GM19025 (cell line): ENCODE results near the gene NUDT15.
"Not testable (repeated sequence)": the region's sequence is repeated elsewhere in the genome, so short reads cannot be mapped to it uniquely, and the experiment has no call there.

ENCODE experiments used
- ATAC-seq: cut with Tn5 transposase; IDR thresholded peaks from one replicate; pipeline ENCODE4 v1.9.1; 2021; ENCODE audit warnings: mild to moderate bottlenecking, low read depth, moderate library complexity; ENCODE audit not compliant: unreplicated experiment

Gene NUDT15

GRCh38 chr13:48037346-48038173 is at the start of gene NUDT15:
Gene NUDT15, plus strand, starts transcription at chr13:48037726. Its CDS starts 21 bp downstream, at chr13:48037747.
- ATAC-seq = peak; percentile 93

DNA sequence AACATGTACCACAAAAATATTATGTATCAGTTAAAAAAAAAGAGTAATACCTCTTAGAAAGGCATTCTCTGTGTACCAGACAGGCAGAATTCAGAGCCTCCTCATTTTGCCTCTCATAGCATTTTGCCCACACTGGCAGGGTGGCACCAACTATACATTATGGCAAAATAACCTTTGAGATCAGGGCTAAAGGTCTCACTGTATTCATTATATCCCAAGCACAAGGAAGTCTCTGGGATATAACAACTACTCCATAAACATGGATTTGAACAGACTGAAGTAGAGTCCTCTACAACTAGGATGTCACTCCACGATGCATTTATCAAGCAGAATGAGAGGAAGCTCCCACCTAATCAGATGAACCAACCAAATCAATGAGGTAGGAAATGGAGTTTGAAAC is 47.1 kb upstream of the NUDT15 start:
- no peak for ATAC-seq

DNA sequence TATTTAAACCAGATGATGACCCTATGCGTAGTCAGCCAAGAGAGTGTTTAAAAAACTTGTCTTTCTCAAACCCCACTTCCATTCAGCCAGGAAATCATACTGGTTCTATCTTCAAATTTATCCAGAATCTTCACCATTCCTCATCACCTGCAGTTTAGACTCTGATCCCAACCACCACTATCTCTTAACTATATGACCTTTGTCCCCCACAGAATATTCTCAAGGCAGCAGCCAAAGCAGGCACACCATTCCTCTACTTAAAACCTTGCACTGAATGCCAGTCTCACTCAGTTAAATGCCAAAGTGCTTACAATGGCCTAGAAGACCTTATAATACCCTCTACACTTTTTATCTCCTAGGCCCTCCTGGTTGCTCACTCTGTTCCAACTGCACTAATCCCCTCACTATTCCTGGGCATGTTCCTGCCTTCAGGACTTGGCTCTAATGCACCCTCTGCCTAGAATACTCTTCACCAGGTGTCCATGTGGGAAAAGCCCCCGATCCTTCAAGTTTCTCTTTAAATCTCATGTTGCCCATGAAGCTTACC is 46.5 kb upstream of the NUDT15 start:
- ATAC-seq = no peak

- ATAC-seq = no peak
Measured at GRCh38 chr13:47991859-47992258, 45.7 kb upstream of the NUDT15 start.

GRCh38 chr13:47997384-47997783 is 40.1 kb upstream of the NUDT15 start:
- ATAC-seq = no peak

GRCh38 chr13:47999973-48000372 is 37.6 kb upstream of the NUDT15 start:
- ATAC-seq = no peak

- ATAC-seq = peak; percentile 23
Measured at GRCh38 chr13:48000559-48001113, 36.9 kb upstream of the NUDT15 start.

DNA sequence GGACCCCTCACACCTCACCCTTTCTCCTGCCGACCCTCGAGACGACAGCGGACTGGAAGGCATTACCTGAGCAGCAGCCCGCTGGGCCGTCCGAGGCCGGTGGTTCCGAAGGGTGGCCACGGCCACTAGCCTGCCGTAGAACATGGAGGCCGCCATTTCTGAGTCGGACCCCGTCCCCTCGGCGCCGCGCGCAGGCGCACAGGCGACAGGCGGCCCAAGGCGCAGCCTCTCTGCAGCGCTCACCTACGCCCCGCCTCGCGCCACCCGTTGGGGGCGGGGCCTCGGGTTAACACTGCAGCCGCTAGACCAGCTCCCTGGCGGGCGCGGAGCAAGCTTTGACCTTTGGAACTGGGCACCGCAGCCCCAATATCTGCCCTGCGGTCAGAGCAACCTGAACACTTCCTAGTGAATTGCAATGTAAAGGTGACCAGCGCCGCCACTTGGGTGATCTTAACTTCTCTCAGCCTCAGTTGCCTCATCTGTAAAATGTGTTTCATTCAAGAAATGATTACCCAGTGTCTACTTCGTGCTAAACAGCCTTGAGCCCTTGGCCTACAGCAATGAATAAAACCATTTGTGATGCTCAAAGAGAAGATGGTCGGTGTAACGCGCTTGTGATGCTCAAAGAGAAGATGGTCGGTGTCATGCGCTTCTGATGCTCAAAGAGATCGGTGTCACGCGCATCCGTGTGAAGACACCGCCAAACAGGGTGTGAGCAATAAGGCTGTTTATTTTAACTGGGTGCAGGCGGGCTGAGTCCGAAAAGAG is 36.2 kb upstream of the NUDT15 start, which contains the start of gene SUCLA2:
TSS of gene SUCLA2 (minus strand) at position 160 of the 768 bp plus-strand sequence. CDS start at position 156, 4 bp downstream.
- ATAC-seq = peak; percentile 99

- not testable (repeated sequence) for ATAC-seq
Measured at GRCh38 chr13:48001999-48002398, 35.5 kb upstream of the NUDT15 start.

- no peak for ATAC-seq
Measured at GRCh38 chr13:48004201-48004600, 33.3 kb upstream of the NUDT15 start.

DNA sequence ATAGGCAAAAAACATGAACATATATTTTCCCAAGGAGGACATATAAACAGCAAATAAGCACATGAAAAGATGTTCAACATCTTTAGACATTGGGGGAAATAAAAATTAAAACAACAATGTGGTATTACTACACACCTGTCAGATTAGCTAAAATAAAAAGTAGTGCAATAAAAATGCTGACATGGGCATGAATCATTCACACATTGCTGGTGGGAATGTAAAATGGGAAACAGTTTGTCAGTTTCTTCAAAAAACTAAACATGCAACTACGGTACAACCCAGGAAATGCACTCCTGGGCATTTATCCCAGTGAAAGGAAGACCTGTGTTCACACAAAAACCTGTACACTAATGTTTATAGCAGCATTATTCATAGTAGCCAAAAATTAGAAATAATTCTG is 31.1 kb upstream of the NUDT15 start:
- ATAC-seq = no peak

GRCh38 chr13:48009284-48009683 is 28.2 kb upstream of the NUDT15 start:
- no peak for ATAC-seq

GRCh38 chr13:48010698-48011097 is 26.8 kb upstream of the NUDT15 start:
- ATAC-seq = no peak

DNA sequence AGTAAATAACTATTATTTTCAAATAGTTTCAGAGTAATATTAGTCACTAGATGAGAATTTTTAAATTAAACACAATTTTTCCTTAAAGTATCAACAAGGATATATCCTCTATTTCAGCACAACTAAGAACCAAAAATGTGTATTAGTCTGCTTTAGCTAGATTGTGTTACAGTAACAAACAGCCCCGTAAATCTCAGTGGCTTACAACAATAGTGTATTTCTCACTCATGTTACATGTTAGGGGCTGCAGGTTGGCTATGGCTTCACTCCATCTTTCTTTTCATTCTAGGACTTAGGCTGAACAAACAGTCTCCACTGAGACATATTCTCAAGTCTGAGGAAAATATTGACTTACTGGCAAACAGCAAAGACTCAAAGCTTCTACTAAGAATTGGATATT is 24.9 kb upstream of the NUDT15 start:
- no peak for ATAC-seq

- no peak for ATAC-seq
Measured at GRCh38 chr13:48014359-48014758, 23.2 kb upstream of the NUDT15 start.

- ATAC-seq = no peak
Measured at GRCh38 chr13:48018637-48019036, 18.9 kb upstream of the NUDT15 start.

DNA sequence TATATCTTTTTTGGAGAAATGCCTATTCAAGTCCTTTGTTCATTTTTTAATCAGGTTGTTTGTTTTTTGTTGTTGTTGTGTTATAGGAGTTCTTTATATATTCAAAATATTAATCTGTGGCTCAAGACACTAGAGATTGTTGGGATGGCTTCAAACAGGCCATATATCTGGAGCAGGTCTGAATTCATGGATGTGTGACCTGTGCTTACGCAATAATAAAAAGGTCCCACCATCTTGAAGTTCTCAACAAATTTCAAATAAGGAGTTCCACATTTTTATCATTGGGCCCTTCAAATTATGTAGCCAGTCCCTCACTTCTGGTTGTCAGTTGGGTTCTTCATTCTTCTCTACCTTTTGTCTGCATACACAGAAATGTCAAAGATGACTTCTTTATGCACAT is 17.7 kb upstream of the NUDT15 start:
- ATAC-seq = no peak

- ATAC-seq = no peak
Measured at GRCh38 chr13:48028066-48028465, 9.5 kb upstream of the NUDT15 start.

DNA sequence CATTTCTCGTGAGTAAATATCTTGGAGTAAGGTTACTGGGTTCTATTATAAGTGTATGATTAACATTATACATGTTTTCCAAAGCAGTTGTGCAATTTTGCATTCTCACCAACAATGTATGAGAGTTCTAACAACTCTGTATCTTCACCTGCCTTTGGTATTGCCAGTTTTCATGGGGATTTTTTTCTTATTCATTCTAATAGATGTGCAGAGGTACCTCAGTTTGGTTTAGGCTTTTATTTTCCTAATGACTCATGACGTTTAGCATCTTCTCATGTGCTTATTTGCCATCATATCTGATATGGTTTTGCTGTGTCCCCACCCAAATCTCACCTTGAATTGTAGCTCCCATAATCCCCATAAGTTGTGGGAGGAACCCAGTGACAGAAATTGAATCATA is 7.7 kb upstream of the NUDT15 start:
- ATAC-seq = no peak

GRCh38 chr13:48038761-48039160 is 1.2 kb downstream of the NUDT15 start:
- ATAC-seq = no peak

DNA sequence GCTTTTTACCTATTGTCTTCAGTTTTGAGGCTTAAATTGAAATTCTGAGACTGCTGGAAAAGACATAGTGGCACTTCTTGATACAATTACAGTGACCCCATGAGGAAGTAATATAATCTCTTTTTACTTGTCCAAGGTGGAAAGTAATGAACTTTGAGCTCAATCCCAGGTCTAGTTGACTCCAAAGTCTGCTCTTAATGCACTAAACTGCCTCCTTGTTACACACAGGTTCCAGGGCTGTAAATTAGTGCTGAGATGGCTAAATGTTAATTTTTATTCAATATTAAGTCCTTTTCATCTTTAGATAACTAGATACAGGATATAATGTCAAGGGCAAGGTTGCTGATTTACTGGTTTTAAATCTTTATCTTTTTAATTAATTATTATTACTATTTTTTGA is 2.5 kb downstream of the NUDT15 start:
- no peak for ATAC-seq
